ENCODE data around the gene MAPK14. TPM values are rescaled to one million over a fixed set of nuclear protein-coding genes. Genes with fewer than 3 reads are reported as not detected.

The MAPK14 gene
- total and polyA plus RNA-seq, 2 of the 4 experiments (the other 2 are of a cell fraction), result 28.4 to 74.4 TPM

DNA sequence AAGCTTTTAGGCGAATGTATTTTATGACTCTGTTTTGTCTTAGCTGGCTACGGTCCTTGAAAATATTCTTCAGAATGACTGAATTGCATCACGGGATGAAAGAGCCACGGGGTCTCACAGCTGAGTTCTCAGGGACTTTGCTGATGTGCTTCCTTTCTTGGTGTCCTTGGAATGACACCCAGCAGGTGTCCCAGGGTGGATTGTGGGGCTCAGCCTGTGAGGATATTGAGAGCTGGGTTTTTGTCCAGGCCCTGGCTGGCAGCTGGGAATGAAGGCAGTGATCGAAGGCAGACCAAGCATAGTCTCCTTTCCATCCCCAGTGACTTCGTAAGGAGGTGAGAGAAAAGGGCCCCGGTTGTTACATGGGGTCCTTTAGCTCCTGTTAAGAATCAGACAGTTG is 83.9 kb downstream of the MAPK14 start:
- no peak for TF ChIP-seq BHLHE40 (IDR thresholded peaks at IDR 0.05; ENCODE audit: low read depth, low read length)
- TF ChIP-seq RCOR1 (IDR thresholded peaks at IDR 0.05; ENCODE audit: insufficient replicate concordance, low read length), result no peak
- TF ChIP-seq, protein P1, sequence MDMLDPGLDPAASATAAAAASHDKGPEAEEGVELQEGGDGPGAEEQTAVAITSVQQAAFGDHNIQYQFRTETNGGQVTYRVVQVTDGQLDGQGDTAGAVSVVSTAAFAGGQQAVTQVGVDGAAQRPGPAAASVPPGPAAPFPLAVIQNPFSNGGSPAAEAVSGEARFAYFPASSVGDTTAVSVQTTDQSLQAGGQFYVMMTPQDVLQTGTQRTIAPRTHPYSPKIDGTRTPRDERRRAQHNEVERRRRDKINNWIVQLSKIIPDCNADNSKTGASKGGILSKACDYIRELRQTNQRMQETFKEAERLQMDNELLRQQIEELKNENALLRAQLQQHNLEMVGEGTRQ (IDR thresholded peaks at IDR 0.05; ENCODE audit: low read depth, low read length), result no peak
- TF ChIP-seq FOS (IDR thresholded peaks at IDR 0.05; ENCODE audit: low read depth, low read length), result no peak
- no peak for TF ChIP-seq MAZ (IDR thresholded peaks at IDR 0.05; ENCODE audit: borderline replicate concordance, low read depth, low read length)
- TF ChIP-seq, protein P2, sequence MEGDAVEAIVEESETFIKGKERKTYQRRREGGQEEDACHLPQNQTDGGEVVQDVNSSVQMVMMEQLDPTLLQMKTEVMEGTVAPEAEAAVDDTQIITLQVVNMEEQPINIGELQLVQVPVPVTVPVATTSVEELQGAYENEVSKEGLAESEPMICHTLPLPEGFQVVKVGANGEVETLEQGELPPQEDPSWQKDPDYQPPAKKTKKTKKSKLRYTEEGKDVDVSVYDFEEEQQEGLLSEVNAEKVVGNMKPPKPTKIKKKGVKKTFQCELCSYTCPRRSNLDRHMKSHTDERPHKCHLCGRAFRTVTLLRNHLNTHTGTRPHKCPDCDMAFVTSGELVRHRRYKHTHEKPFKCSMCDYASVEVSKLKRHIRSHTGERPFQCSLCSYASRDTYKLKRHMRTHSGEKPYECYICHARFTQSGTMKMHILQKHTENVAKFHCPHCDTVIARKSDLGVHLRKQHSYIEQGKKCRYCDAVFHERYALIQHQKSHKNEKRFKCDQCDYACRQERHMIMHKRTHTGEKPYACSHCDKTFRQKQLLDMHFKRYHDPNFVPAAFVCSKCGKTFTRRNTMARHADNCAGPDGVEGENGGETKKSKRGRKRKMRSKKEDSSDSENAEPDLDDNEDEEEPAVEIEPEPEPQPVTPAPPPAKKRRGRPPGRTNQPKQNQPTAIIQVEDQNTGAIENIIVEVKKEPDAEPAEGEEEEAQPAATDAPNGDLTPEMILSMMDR (conservative IDR thresholded peaks at IDR 0.05; ENCODE audit: low read depth, low read length), result no peak
- no peak for TF ChIP-seq SMC3 (IDR thresholded peaks at IDR 0.05; ENCODE audit: low read depth, low read length)
- TF ChIP-seq MAFK (IDR thresholded peaks at IDR 0.05; ENCODE audit: low read depth, low read length), result no peak
- no peak for TF ChIP-seq RAD21 (IDR thresholded peaks at IDR 0.05; ENCODE audit: low read length)
- no peak for TF ChIP-seq MXI1 (IDR thresholded peaks at IDR 0.05; ENCODE audit: borderline replicate concordance, low read depth, low read length)
- no peak for TF ChIP-seq NFE2L2 (IDR thresholded peaks at IDR 0.05; ENCODE audit: low read depth, low read length)
- TF ChIP-seq, protein P3, sequence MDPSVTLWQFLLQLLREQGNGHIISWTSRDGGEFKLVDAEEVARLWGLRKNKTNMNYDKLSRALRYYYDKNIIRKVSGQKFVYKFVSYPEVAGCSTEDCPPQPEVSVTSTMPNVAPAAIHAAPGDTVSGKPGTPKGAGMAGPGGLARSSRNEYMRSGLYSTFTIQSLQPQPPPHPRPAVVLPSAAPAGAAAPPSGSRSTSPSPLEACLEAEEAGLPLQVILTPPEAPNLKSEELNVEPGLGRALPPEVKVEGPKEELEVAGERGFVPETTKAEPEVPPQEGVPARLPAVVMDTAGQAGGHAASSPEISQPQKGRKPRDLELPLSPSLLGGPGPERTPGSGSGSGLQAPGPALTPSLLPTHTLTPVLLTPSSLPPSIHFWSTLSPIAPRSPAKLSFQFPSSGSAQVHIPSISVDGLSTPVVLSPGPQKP (IDR thresholded peaks at IDR 0.05; ENCODE audit: borderline replicate concordance, low read depth, low read length), result no peak
- 100% methylated on average over 3 of the region's 7 CpGs; no CpG with 5 or more reads in 1 of the 2 experiments for WGBS, 2 experiments (ENCODE audit: extremely low coverage in 2 of 2, insufficient read length in 1 of 2)
- H3K18ac ChIP-seq (ENCODE audit: low read depth, low read length), result no peak overlapping the region
- H3K79me1 ChIP-seq (ENCODE audit: low read depth in 1 of 2, low read length in 2 of 2), result peaks cover 0 to 4% of the 10 kb centered on the region in 2 experiments; a peak in 1 of 4 replicates
- no peak overlapping the region for H2AFZ ChIP-seq (replicated peaks; ENCODE audit: low read length, poor library complexity)
- no peaks in the 10 kb centered on the region for H3K4me1 ChIP-seq (ENCODE audit: control insufficient read depth, insufficient read depth, low read length)
- DNase-seq (no peak), ATAC-seq (ENCODE audit: low read depth) (no peak)
- no peak overlapping the region for H3K56ac ChIP-seq (ENCODE audit: extremely low read depth, insufficient read depth, low read length)
- no peak overlapping the region for H3K23ac ChIP-seq (ENCODE audit: low read depth, low read length)
- H3K9me3 ChIP-seq (ENCODE audit: control insufficient read depth, insufficient read depth, low read length), result no peaks in the 10 kb centered on the region
- H4K91ac ChIP-seq (ENCODE audit: insufficient read depth, low read depth, low read length), result no peak overlapping the region
- H4K5ac ChIP-seq (ENCODE audit: low read depth, low read length), result no peak overlapping the region
- H3K36me3 ChIP-seq (ENCODE audit: control insufficient read depth, insufficient read depth, low read length), result peaks cover 26% of the 10 kb centered on the region
- intact Hi-C loops (cut with micrococcal nuclease) (no loop called here), in situ Hi-C loops (cut with MboI; ENCODE audit: low sequenced_read_pairs) (no loop called here), dilution Hi-C loops (cut with HindIII; ENCODE audit: low sequenced_read_pairs, unreplicated experiment) (no loop called here)
- ChIA-PET CTCF (no interaction called here), POLR2A (ENCODE audit: unreplicated experiment) (no interaction called here)
- no peak overlapping the region for H2BK120ac ChIP-seq (ENCODE audit: low read depth, low read length)
- H4K20me1 ChIP-seq (ENCODE audit: insufficient read depth, low read length), result no peaks in the 10 kb centered on the region
- H2AK9ac ChIP-seq (replicated peaks; ENCODE audit: low read depth, low read length, poor library complexity), result no peak overlapping the region
- peaks cover 3% of the 10 kb centered on the region; the same call in 1 of the 2 replicates for H3K9me1 ChIP-seq (ENCODE audit: insufficient read depth, low read length)
- H3K4me2 ChIP-seq (ENCODE audit: low read depth, low read length), result no peak overlapping the region
- no peak overlapping the region for H2AK5ac ChIP-seq (ENCODE audit: low read depth, low read length)
- no peak overlapping the region for H2BK15ac ChIP-seq (ENCODE audit: low read depth, low read length)
- H3K14ac ChIP-seq (replicated peaks; ENCODE audit: low read depth, low read length), result no peak overlapping the region
- no peaks in the 10 kb centered on the region for H3K27me3 ChIP-seq (ENCODE audit: control insufficient read depth, insufficient read depth, low read length)
- no peak overlapping the region for H3K4ac ChIP-seq (ENCODE audit: low read depth, low read length)
- BruUV-seq (replicated peaks), result no TSS peak
- H2BK20ac ChIP-seq (ENCODE audit: low read depth, low read length), result no peak overlapping the region
- H3K9ac ChIP-seq (ENCODE audit: low read depth, low read length), result no peak overlapping the region
- H4K8ac ChIP-seq (ENCODE audit: low read depth in 2 of 2, low read length in 2 of 2), result no peak overlapping the region
- no peak overlapping the region for H3K27ac ChIP-seq (ENCODE audit: insufficient read depth, low read length)
- no peak overlapping the region for H2BK5ac ChIP-seq (ENCODE audit: low read depth, low read length, poor library complexity, severe bottlenecking)
- H3K4me3 ChIP-seq (ENCODE audit: insufficient read depth, low read depth, low read length), result no peak overlapping the region
